Neural progenitor cell (in vitro differentiated cells): ENCODE results near the gene PTGES2. TPM values are rescaled to one million over a fixed set of nuclear protein-coding genes. Genes with fewer than 3 reads are reported as not detected.
"Not testable (repeated sequence)": the region's sequence is repeated elsewhere in the genome, so short reads cannot be mapped to it uniquely, and the experiment has no call there.

Source experiments
- DNase-seq: peaks from one replicate; pipeline ENCODE4 v3.0.0-alpha.2; 2016; ENCODE audit warnings: low spot score
- H2AFZ ChIP-seq: fragments of 200-600 bp; sonication (generic); replicated peaks from 2 replicates; pipeline ENCODE4 v1.6.1; 2016; ENCODE audit warnings: antibody characterized with exemption
- H3F3A ChIP-seq: fragments of 200-600 bp; sonication (generic); 2 replicates; pipeline ENCODE4 v1.6.1; 2016; ENCODE audit warnings: antibody characterized with exemption, low read depth
- H3K27ac ChIP-seq: fragments of 200-600 bp; sonication (generic); 2 replicates; pipeline ENCODE4 v1.5.1; 2016; ENCODE audit warnings: mild to moderate bottlenecking
- H3K27me3 ChIP-seq: fragments of 200-600 bp; sonication (generic); 2 replicates; pipeline ENCODE4 v1.6.1; 2016; ENCODE audit warnings: mild to moderate bottlenecking, moderate library complexity
- H3K36me3 ChIP-seq: fragments of 200-600 bp; sonication (generic); 2 replicates; pipeline ENCODE4 v1.5.1; 2016
- H3K4me1 ChIP-seq: fragments of 200-600 bp; sonication (generic); 2 replicates; pipeline ENCODE4 v1.6.1; 2016; ENCODE audit warnings: mixed run types
- H3K4me2 ChIP-seq: fragments of 200-600 bp; sonication (generic); 2 replicates; pipeline ENCODE4 v1.6.1; 2016
- H3K4me3 ChIP-seq: fragments of 200-600 bp; sonication (generic); 2 replicates; pipeline ENCODE4 v1.5.1; 2016
- H3K79me2 ChIP-seq: fragments of 200-600 bp; sonication (generic); 2 replicates; pipeline ENCODE4 v1.6.1; 2016; ENCODE audit warnings: low read depth
- H3K9ac ChIP-seq: fragments of 200-600 bp; sonication (generic); 2 replicates; pipeline ENCODE4 v1.6.1; 2016
- H3K9me3 ChIP-seq: fragments of 200-600 bp; sonication (generic); 2 replicates; pipeline ENCODE4 v1.5.1; 2016; ENCODE audit warnings: low read depth
- H4K20me1 ChIP-seq: fragments of 200-600 bp; sonication (generic); 2 replicates; pipeline ENCODE4 v1.6.1; 2016; ENCODE audit warnings: low read depth
- H3K27ac Mint-ChIP-seq: 3 replicates; pipeline ENCODE4 v1.8.0; 2021; ENCODE audit warnings: mixed read lengths
- H3K27me3 Mint-ChIP-seq: 2 replicates; pipeline ENCODE4 v1.8.0; 2022; ENCODE audit warnings: low read depth, mild to moderate bottlenecking, inconsistent platforms, moderate library complexity, mixed read lengths; ENCODE audit not compliant: insufficient read depth
- H3K36me3 Mint-ChIP-seq: 3 replicates; pipeline ENCODE4 v1.8.0; 2021; ENCODE audit warnings: mixed read lengths
- H3K4me1 Mint-ChIP-seq: 3 replicates; pipeline ENCODE4 v1.8.0; 2021; ENCODE audit warnings: mixed read lengths
- H3K4me3 Mint-ChIP-seq: 3 replicates; pipeline ENCODE4 v1.8.0; 2021; ENCODE audit warnings: mild to moderate bottlenecking, moderate library complexity, mixed read lengths
- H3K9me3 Mint-ChIP-seq: 3 replicates; pipeline ENCODE4 v1.8.0; 2020; ENCODE audit warnings: mixed read lengths
- CTCF ChIP-seq: fragments of 200-600 bp; sonication (generic); IDR thresholded peaks from 2 replicates; pipeline ENCODE4 v1.5.1; 2017; ENCODE audit warnings: antibody characterized with exemption, mild to moderate bottlenecking
- EZH2 ChIP-seq: fragments of 200-600 bp; sonication (generic); IDR thresholded peaks from 2 replicates; pipeline ENCODE4 v1.6.1; 2017; ENCODE audit warnings: antibody characterized with exemption, mild to moderate bottlenecking, moderate library complexity
- EZH2phosphoT487 ChIP-seq: fragments of 200-600 bp; sonication (generic); IDR thresholded peaks from 2 replicates; pipeline ENCODE4 v1.6.1; 2017; ENCODE audit warnings: antibody characterized with exemption
- total RNA-seq: library from RNA; depleted of rRNA; stranded (reverse); fragments of >200 nt; gene quantifications from 2 replicates; pipeline ENCODE4 v1.2.3, GENCODE V29; 2015; ENCODE audit warnings: low replicate concordance

Gene PTGES2
- total RNA-seq, 1 donor from 2014 or later, result 25.7 TPM

- Histone ChIP-seq H3K36me3 (no peaks in the 10 kb centered on the region), H3K4me2 (no peak overlapping the region), H4K20me1 (no peaks in the 10 kb centered on the region), H3K9me3 (no peaks in the 10 kb centered on the region), H3F3A (no peaks in the 10 kb centered on the region), H3K4me1 (peaks cover 3% of the 10 kb centered on the region), H3K27ac (no peak overlapping the region), H3K79me2 (no peaks in the 10 kb centered on the region), H3K27me3 (peaks cover 14% of the 10 kb centered on the region), H3K4me3 (no peak overlapping the region), H2AFZ (no peak overlapping the region), H3K9ac (no peak overlapping the region)
- no peak overlapping the region for H3K4me3 Mint-ChIP-seq
- peaks cover 20% of the 10 kb centered on the region for H3K27me3 Mint-ChIP-seq
- DNase-seq, result no peak
- no peaks in the 10 kb centered on the region for H3K9me3 Mint-ChIP-seq
- H3K4me1 Mint-ChIP-seq, result peaks cover 33% of the 10 kb centered on the region
- TF ChIP-seq EZH2phosphoT487 (no peak), CTCF (no peak), EZH2 (no peak)
- H3K27ac Mint-ChIP-seq, result no peak overlapping the region
- no peaks in the 10 kb centered on the region for H3K36me3 Mint-ChIP-seq
Measured at GRCh38 chr9:128138001-128138400, 10.5 kb upstream of the PTGES2 start.

- H3K36me3 ChIP-seq, result no peaks in the 10 kb centered on the region
- H3K27ac Mint-ChIP-seq, result peak overlapping the region; percentile 70
- peaks cover 41% of the 10 kb centered on the region for H3K4me1 Mint-ChIP-seq
- no peaks in the 10 kb centered on the region for H4K20me1 ChIP-seq
- no peak for DNase-seq
- H3K9me3 Mint-ChIP-seq, result no peaks in the 10 kb centered on the region
- H3K27me3 ChIP-seq, result peaks cover 16% of the 10 kb centered on the region
- H2AFZ ChIP-seq, result no peak overlapping the region
- no peaks in the 10 kb centered on the region for H3K79me2 ChIP-seq
- no peaks in the 10 kb centered on the region for H3K9me3 ChIP-seq
- H3K36me3 Mint-ChIP-seq, result no peaks in the 10 kb centered on the region
- peaks cover 3% of the 10 kb centered on the region for H3K4me1 ChIP-seq
- H3K4me2 ChIP-seq, result no peak overlapping the region
- no peak overlapping the region for H3K9ac ChIP-seq
- H3K4me3 ChIP-seq, result no peak overlapping the region
- H3K27ac ChIP-seq, result no peak overlapping the region
- peaks cover 20% of the 10 kb centered on the region for H3K27me3 Mint-ChIP-seq
- H3K4me3 Mint-ChIP-seq, result peak overlapping the region; percentile 13
- TF ChIP-seq EZH2 (no peak), CTCF (no peak), EZH2phosphoT487 (no peak)
- H3F3A ChIP-seq, result no peaks in the 10 kb centered on the region
Measured at GRCh38 chr9:128136816-128137793, 9.6 kb upstream of the PTGES2 start.

- H4K20me1 ChIP-seq, H3F3A ChIP-seq, H3K36me3 Mint-ChIP-seq, H3K9me3 Mint-ChIP-seq, H3K4me2 ChIP-seq, H3K79me2 ChIP-seq, H3K4me1 ChIP-seq, H3K9me3 ChIP-seq, H3K27ac ChIP-seq, H2AFZ ChIP-seq, H3K36me3 ChIP-seq, H3K9ac ChIP-seq, H3K4me3 ChIP-seq, DNase-seq, H3K4me3 Mint-ChIP-seq, H3K27ac Mint-ChIP-seq: not testable (repeated sequence)
- peaks cover 25% of the 10 kb centered on the region for H3K27me3 ChIP-seq
- H3K27me3 Mint-ChIP-seq, result peaks cover 21% of the 10 kb centered on the region
- H3K4me1 Mint-ChIP-seq, result peaks cover 40% of the 10 kb centered on the region
Measured at GRCh38 chr9:128135561-128135960, 8.0 kb upstream of the PTGES2 start.

- not testable (repeated sequence) for H3K36me3 Mint-ChIP-seq, H3K4me1 ChIP-seq, H3K27ac ChIP-seq, H3K9ac ChIP-seq, H3K4me3 ChIP-seq, H2AFZ ChIP-seq, H3K4me2 ChIP-seq, H3K9me3 ChIP-seq, H3F3A ChIP-seq, H3K36me3 ChIP-seq, H4K20me1 ChIP-seq, H3K4me3 Mint-ChIP-seq, DNase-seq, H3K79me2 ChIP-seq
- peak overlapping the region; percentile 69 for H3K27ac Mint-ChIP-seq
- peaks cover 13% of the 10 kb centered on the region for H3K27me3 Mint-ChIP-seq
- H3K9me3 Mint-ChIP-seq, result peaks cover 12% of the 10 kb centered on the region
- peaks cover 37% of the 10 kb centered on the region for H3K27me3 ChIP-seq
- peaks cover 31% of the 10 kb centered on the region for H3K4me1 Mint-ChIP-seq
Measured at GRCh38 chr9:128132139-128132538, 4.6 kb upstream of the PTGES2 start.

GRCh38 chr9:128131346-128131745 lies 3.8 kb upstream of the PTGES2 start:
- not testable (repeated sequence) for H3K27me3 Mint-ChIP-seq, H3K36me3 Mint-ChIP-seq
- H3K27ac Mint-ChIP-seq, result peak overlapping the region; percentile 66

GRCh38 chr9:128130651-128131050 lies 3.1 kb upstream of the PTGES2 start:
- not testable (repeated sequence) for H3K27ac Mint-ChIP-seq, H3K27me3 Mint-ChIP-seq, H3K9me3 ChIP-seq, H3K36me3 ChIP-seq, H3K4me2 ChIP-seq, H3K4me1 ChIP-seq, H3K27ac ChIP-seq, H3K36me3 Mint-ChIP-seq, H3K4me3 Mint-ChIP-seq, H3K9ac ChIP-seq, H3K4me3 ChIP-seq, H3F3A ChIP-seq, DNase-seq, H2AFZ ChIP-seq
- peaks cover 12% of the 10 kb centered on the region for H3K9me3 Mint-ChIP-seq
- peaks cover 17% of the 10 kb centered on the region for H3K79me2 ChIP-seq
- H3K4me1 Mint-ChIP-seq, result peaks cover 34% of the 10 kb centered on the region
- H3K27me3 ChIP-seq, result peaks cover 37% of the 10 kb centered on the region
- peaks cover 13% of the 10 kb centered on the region for H4K20me1 ChIP-seq

More at GRCh38 chr9:128131346-128131745, 3.8 kb upstream of the PTGES2 start:
- not testable (repeated sequence) for H3K9ac ChIP-seq, H3F3A ChIP-seq, H3K36me3 ChIP-seq, H2AFZ ChIP-seq, H3K4me3 ChIP-seq, H4K20me1 ChIP-seq, H3K4me3 Mint-ChIP-seq, DNase-seq, H3K9me3 ChIP-seq, H3K4me1 ChIP-seq, H3K4me2 ChIP-seq, H3K27ac ChIP-seq
- Mint-ChIP-seq H3K9me3 (peaks cover 12% of the 10 kb centered on the region), H3K4me1 (peaks cover 28% of the 10 kb centered on the region)
- Histone ChIP-seq H3K79me2 (peaks cover 10% of the 10 kb centered on the region), H3K27me3 (peaks cover 37% of the 10 kb centered on the region)
